Cardiac muscle cell (in vitro differentiated cells and primary cell): ENCODE measurements around the gene KDM4C. TPM values are rescaled to one million over a fixed set of nuclear protein-coding genes. Genes with fewer than 3 reads are reported as not detected.

ENCODE experiments used
- DNase-seq, 2 donors: peaks; one replicate each; pipeline versions ENCODE4 v3.0.0 to v3.0.0-alpha.2; 2010 to 2017; ENCODE audit warnings: low read depth in 1 of 2, low spot score in 1 of 2
- H3K27ac ChIP-seq: fragments of 200-600 bp; sonication (generic); 2 replicates; pipeline ENCODE4 v1.5.1; 2016
- H3K27me3 ChIP-seq: fragments of 200-600 bp; sonication (generic); 2 replicates; pipeline ENCODE4 v1.6.0; 2016; ENCODE audit warnings: control low read depth
- H3K36me3 ChIP-seq: fragments of 200-600 bp; sonication (generic); 2 replicates; pipeline ENCODE4 v1.5.1; 2016; ENCODE audit warnings: control low read depth
- H3K4me1 ChIP-seq: fragments of 200-600 bp; sonication (generic); 2 replicates; pipeline ENCODE4 v1.8.1; 2017; ENCODE audit warnings: low read depth, mild to moderate bottlenecking, mixed run types
- H3K4me3 ChIP-seq: fragments of 200-600 bp; sonication (generic); 2 replicates; pipeline ENCODE4 v1.5.1; 2016; ENCODE audit warnings: mild to moderate bottlenecking
- H3K9me3 ChIP-seq: fragments of 200-600 bp; sonication (generic); 2 replicates; pipeline ENCODE4 v1.5.1; 2017; ENCODE audit warnings: low read depth, mild to moderate bottlenecking, control low read depth
- CTCF ChIP-seq: IDR thresholded peaks from 2 replicates; pipeline ENCODE4 v1.5.1; 2012; ENCODE audit warnings: low read depth, mild to moderate bottlenecking, low read length
- polyA plus RNA-seq: library from polyadenylated mRNA; unstranded; fragments of >200 nt; fragmentation: Nextera tagmentation; extraction: Ambion mirVana; gene quantifications from 2 replicates; pipeline ENCODE4 v1.2.1, GENCODE V29; 2016
- total RNA-seq: library from RNA; depleted of rRNA; stranded (reverse); fragments of >200 nt; gene quantifications from 2 replicates; pipeline ENCODE4 v1.2.3, GENCODE V29; 2016

KDM4C gene
- total and polyA plus RNA-seq, 2 experiments from 2014 or later, result 15.1 to 32.0 TPM

GRCh38 chr9:6845880-6846279, 88.1 kb downstream of the KDM4C start:
- peak overlapping the region; percentile 45 for H3K27ac ChIP-seq
- no peak overlapping the region for H3K4me3 ChIP-seq
- no peaks in the 10 kb centered on the region for H3K27me3 ChIP-seq
- peak; percentile 36 for TF ChIP-seq CTCF
- no peaks in the 10 kb centered on the region for H3K9me3 ChIP-seq
- peaks cover 7% of the 10 kb centered on the region for H3K36me3 ChIP-seq
- H3K4me1 ChIP-seq, result peaks cover 11% of the 10 kb centered on the region
- peak in 1 of 2 donors; percentile 81 for DNase-seq

GRCh38 chr9:6852243-6852963, 94.6 kb downstream of the KDM4C start:
- TF ChIP-seq CTCF, result no peak
- H3K9me3 ChIP-seq, result no peaks in the 10 kb centered on the region
- H3K27me3 ChIP-seq, result no peaks in the 10 kb centered on the region
- no peaks in the 10 kb centered on the region for H3K4me1 ChIP-seq
- peak in 1 of 2 donors; percentile 35 for DNase-seq
- no peak overlapping the region for H3K27ac ChIP-seq
- peaks cover 7% of the 10 kb centered on the region for H3K36me3 ChIP-seq
- no peak overlapping the region for H3K4me3 ChIP-seq

GRCh38 chr9:6855860-6856259, 98.1 kb downstream of the KDM4C start:
- Histone ChIP-seq H3K4me1 (no peaks in the 10 kb centered on the region), H3K27me3 (no peaks in the 10 kb centered on the region), H3K27ac (no peak overlapping the region), H3K4me3 (no peak overlapping the region), H3K36me3 (no peaks in the 10 kb centered on the region), H3K9me3 (no peaks in the 10 kb centered on the region)
- no peak for DNase-seq
- no peak for TF ChIP-seq CTCF

GRCh38 chr9:6864102-6864501, 106.3 kb downstream of the KDM4C start:
- H3K27ac ChIP-seq, result no peak overlapping the region

GRCh38 chr9:6869081-6869948, 111.5 kb downstream of the KDM4C start:
- peak; percentile 24 to 46 for DNase-seq
- H3K27me3 ChIP-seq, result no peaks in the 10 kb centered on the region
- no peaks in the 10 kb centered on the region for H3K36me3 ChIP-seq
- H3K9me3 ChIP-seq, result no peaks in the 10 kb centered on the region
- no peak for TF ChIP-seq CTCF
- H3K4me3 ChIP-seq, result no peak overlapping the region
- H3K4me1 ChIP-seq, result peaks cover 16% of the 10 kb centered on the region
- peak overlapping the region; percentile 64 for H3K27ac ChIP-seq

More at GRCh38 chr9:6864102-6864501, 106.3 kb downstream of the KDM4C start:
- H3K4me1 ChIP-seq, result peaks cover 4% of the 10 kb centered on the region
- H3K4me3 ChIP-seq, result no peak overlapping the region
- no peaks in the 10 kb centered on the region for H3K27me3 ChIP-seq
- no peak for TF ChIP-seq CTCF
- no peaks in the 10 kb centered on the region for H3K9me3 ChIP-seq
- DNase-seq, result no peak
- no peaks in the 10 kb centered on the region for H3K36me3 ChIP-seq
